ENCODE data around the gene ZNF69. TPM values are rescaled to one million over a fixed set of nuclear protein-coding genes. Genes with fewer than 3 reads are reported as not detected.

ZNF69 gene
- total and polyA plus RNA-seq, 2 of the 13 experiments (the other 11 are each of a cell fraction or from before 2014, with no cell fraction given), result 9.6 to 21.0 TPM

- TF ChIP-seq KLF15 (CRISPR knock-in tag; IDR thresholded peaks at IDR 0.05; ENCODE audit: borderline replicate concordance), result peak; percentile 70; the same call in 1 of the 2 replicates
- 0 out of 2 replicates have a peak, but pooled peaks have one; percentile 22 for TF ChIP-seq NCOR1 (IDR thresholded peaks at IDR 0.05; ENCODE audit: borderline replicate concordance, low read length)
- TF ChIP-seq PHF5A (CRISPR knock-in tag; IDR thresholded peaks at IDR 0.05; ENCODE audit: low read depth, unreplicated experiment), result no peak
- 0 out of 2 replicates have a peak, but pooled peaks have one; percentile 22 for TF ChIP-seq KDM3A (CRISPR knock-in tag; IDR thresholded peaks at IDR 0.05; ENCODE audit: low read depth)
- TF ChIP-seq MED1 (CRISPR knock-in tag; IDR thresholded peaks at IDR 0.05), result peak; percentile 30
- TF ChIP-seq ZNF3 (CRISPR knock-in tag; IDR thresholded peaks at IDR 0.05), result no peak
- peak; percentile 76; the same call in 1 of the 2 replicates for TF ChIP-seq ZNF543 (CRISPR knock-in tag; IDR thresholded peaks at IDR 0.05)
- no peak for TF ChIP-seq ZHX2 (IDR thresholded peaks at IDR 0.05; ENCODE audit: low read depth)
- TF ChIP-seq ZHX2 (CRISPR knock-in tag; IDR thresholded peaks at IDR 0.05; ENCODE audit: borderline replicate concordance), result peak; percentile 86
- TF ChIP-seq, protein P1, sequence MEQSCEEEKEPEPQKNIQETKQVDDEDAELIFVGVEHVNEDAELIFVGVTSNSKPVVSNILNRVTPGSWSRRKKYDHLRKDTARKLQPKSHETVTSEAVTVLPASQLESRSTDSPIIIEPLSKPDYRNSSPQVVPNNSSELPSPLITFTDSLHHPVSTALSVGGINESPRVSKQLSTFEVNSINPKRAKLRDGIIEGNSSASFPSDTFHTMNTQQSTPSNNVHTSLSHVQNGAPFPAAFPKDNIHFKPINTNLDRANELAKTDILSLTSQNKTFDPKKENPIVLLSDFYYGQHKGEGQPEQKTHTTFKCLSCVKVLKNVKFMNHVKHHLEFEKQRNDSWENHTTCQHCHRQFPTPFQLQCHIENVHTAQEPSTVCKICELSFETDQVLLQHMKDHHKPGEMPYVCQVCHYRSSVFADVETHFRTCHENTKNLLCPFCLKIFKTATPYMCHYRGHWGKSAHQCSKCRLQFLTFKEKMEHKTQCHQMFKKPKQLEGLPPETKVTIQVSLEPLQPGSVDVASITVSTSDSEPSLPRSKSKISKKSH (CRISPR knock-in tag; IDR thresholded peaks at IDR 0.05; ENCODE audit: borderline replicate concordance), result peak; percentile 91
- no peak for TF ChIP-seq ZNF780A (CRISPR knock-in tag; IDR thresholded peaks at IDR 0.05)
- peak; percentile 81 for TF ChIP-seq ARNT2 (CRISPR knock-in tag; IDR thresholded peaks at IDR 0.05; ENCODE audit: low read depth)
- peak; percentile 32; the same call in 1 of the 2 replicates for TF ChIP-seq PITX1 (CRISPR knock-in tag; IDR thresholded peaks at IDR 0.05)
- TF ChIP-seq MLXIP (CRISPR knock-in tag; IDR thresholded peaks at IDR 0.05; ENCODE audit: borderline replicate concordance), result peak; percentile 80; the same call in 1 of the 2 replicates
- no peak for TF ChIP-seq FOXM1 (CRISPR knock-in tag; IDR thresholded peaks at IDR 0.05)
- TF ChIP-seq ATF2 (CRISPR knock-in tag; IDR thresholded peaks at IDR 0.05), result 0 out of 2 replicates have a peak, but pooled peaks have one; percentile 19
Observed at GRCh38 chr19:11887611-11888531, at the start of gene ZNF69 (continued).
